MM.1S (cell line): ENCODE measurements around the gene GCC2.

Experiments
- EZH2 ChIP-seq: fragments of 300-600 bp; sonication (generic); optimal IDR thresholded peaks from 2 replicates; pipeline ENCODE3; 2017; ENCODE audit warnings: low read depth, mild to moderate bottlenecking, antibody characterized with exemption, low read length, mixed read lengths
- EZH2phosphoT487 ChIP-seq: fragments of 300-600 bp; sonication (generic); IDR thresholded peaks from 2 replicates; pipeline ENCODE4 v1.6.1; 2018; ENCODE audit warnings: antibody characterized with exemption, low read length
- TF ChIP-seq, protein P1 (sequence below): fragments of 300-600 bp; sonication (generic); IDR thresholded peaks from 2 replicates; pipeline ENCODE4 v1.5.1; 2016; ENCODE audit warnings: antibody characterized with exemption, low read length, mixed read lengths

DNA sequence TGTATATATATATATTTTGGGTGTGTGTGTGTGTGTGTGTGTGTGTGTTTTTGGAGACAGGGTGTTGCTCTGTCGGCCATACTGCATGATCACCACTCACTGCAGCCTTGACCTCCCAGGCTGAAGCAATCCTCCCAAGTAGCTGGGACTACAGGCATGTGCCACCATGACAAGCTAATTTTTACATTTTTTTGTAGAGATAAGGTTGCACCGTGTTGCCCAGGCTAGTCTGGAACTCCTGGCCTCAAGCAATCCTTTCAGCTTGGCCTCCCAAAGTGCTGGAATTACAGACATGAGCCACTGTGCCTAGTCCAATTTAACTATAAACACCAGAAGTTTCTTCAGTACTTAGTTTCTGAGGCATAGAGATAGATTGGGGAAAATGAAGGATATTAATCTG is 103.6 kb downstream of the GCC2 start:
- TF ChIP-seq, protein P1, sequence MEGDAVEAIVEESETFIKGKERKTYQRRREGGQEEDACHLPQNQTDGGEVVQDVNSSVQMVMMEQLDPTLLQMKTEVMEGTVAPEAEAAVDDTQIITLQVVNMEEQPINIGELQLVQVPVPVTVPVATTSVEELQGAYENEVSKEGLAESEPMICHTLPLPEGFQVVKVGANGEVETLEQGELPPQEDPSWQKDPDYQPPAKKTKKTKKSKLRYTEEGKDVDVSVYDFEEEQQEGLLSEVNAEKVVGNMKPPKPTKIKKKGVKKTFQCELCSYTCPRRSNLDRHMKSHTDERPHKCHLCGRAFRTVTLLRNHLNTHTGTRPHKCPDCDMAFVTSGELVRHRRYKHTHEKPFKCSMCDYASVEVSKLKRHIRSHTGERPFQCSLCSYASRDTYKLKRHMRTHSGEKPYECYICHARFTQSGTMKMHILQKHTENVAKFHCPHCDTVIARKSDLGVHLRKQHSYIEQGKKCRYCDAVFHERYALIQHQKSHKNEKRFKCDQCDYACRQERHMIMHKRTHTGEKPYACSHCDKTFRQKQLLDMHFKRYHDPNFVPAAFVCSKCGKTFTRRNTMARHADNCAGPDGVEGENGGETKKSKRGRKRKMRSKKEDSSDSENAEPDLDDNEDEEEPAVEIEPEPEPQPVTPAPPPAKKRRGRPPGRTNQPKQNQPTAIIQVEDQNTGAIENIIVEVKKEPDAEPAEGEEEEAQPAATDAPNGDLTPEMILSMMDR: no peak
- TF ChIP-seq EZH2 (no peak), EZH2phosphoT487 (no peak)
